ENCODE results near the gene TRIM59. TPM values are rescaled to one million over a fixed set of nuclear protein-coding genes. Genes with fewer than 3 reads are reported as not detected.

TRIM59 gene
- total RNA-seq, 1 donor from 2014 or later, result 23.4 TPM

- ATAC-seq (ENCODE audit: low read depth) (no peak), DNase-seq (peak; percentile 36)
- intact Hi-C loops (cut with micrococcal nuclease), result loop anchor here (1.0 to 5.0 kb wide), 3 partner anchors 13 to 568 kb away; no protein-coding TSS in a partner anchor
- peaks cover 26% of the 10 kb centered on the region for H3K36me3 Mint-ChIP-seq (ENCODE audit: low read depth)
- CTCF ChIA-PET, result interaction anchor here (1.2 to 2.4 kb wide), 3 partner anchors 14 to 515 kb away, joined by 3 to 6 read pairs (median 3); partner anchors contain the start of gene TRIM59
- peaks cover 2% of the 10 kb centered on the region for H3K27me3 Mint-ChIP-seq
- H3K27ac Mint-ChIP-seq, result peak overlapping the region; percentile 99
- peaks cover 47% of the 10 kb centered on the region for H3K4me1 Mint-ChIP-seq
- POLR2A ChIA-PET, result interaction anchor here (0.5 to 2.3 kb wide), 5 partner anchors 49 to 489 kb away, joined by 3 to 16 read pairs (median 4); partner anchors contain the start of gene TRIM59
- no peaks in the 10 kb centered on the region for H3K9me3 Mint-ChIP-seq
- H3K4me3 Mint-ChIP-seq, result peak overlapping the region; percentile 97
- no peak for TF ChIP-seq CTCF (IDR thresholded peaks at IDR 0.05)
Observed at GRCh38 chr3:160400702-160401150, 48.9 kb downstream of the TRIM59 start.

GRCh38 chr3:160400030-160400701, 49.4 kb downstream of the TRIM59 start:
- Mint-ChIP-seq H3K36me3 (ENCODE audit: low read depth) (peaks cover 25% of the 10 kb centered on the region), H3K9me3 (no peaks in the 10 kb centered on the region), H3K27me3 (peaks cover 2% of the 10 kb centered on the region), H3K4me3 (peak overlapping the region; percentile 97), H3K27ac (peak overlapping the region; percentile 99), H3K4me1 (peaks cover 47% of the 10 kb centered on the region)
- intact Hi-C loops (cut with micrococcal nuclease), result loop anchor here (1.0 to 5.0 kb wide), 3 partner anchors 13 to 568 kb away; no protein-coding TSS in a partner anchor
- ChIA-PET CTCF (interaction anchor here (1.2 to 2.4 kb wide), 3 partner anchors 15 to 514 kb away, joined by 3 to 6 read pairs (median 3); partner anchors contain the start of gene TRIM59), POLR2A (interaction anchor here (0.5 to 2.3 kb wide), 6 partner anchors 8 to 489 kb away, joined by 3 to 16 read pairs (median 3); partner anchors contain the start of gene TRIM59)
- no peak for ATAC-seq (ENCODE audit: low read depth)
- no peak for TF ChIP-seq CTCF (IDR thresholded peaks at IDR 0.05)
- DNase-seq, result no peak

GRCh38 chr3:160399125-160400029, 50.2 kb downstream of the TRIM59 start, which contains the start of the genes IFT80 and SMC4:
IFT80 (minus strand) TSS chr3:160399225; CDS start chr3:160384600, 14,625 bp downstream.
SMC4 (plus strand) TSS chr3:160399650; CDS start chr3:160400827, 1,177 bp downstream.
- Mint-ChIP-seq H3K27ac (peak within 1 kb of the TSS; percentile 99), H3K9me3 (no peaks in the 10 kb centered on the region), H3K4me3 (peak within 1 kb of the TSS; percentile 97), H3K36me3 (ENCODE audit: low read depth) (peaks cover 22% of the 10 kb centered on the region), H3K27me3 (peaks cover 2% of the 10 kb centered on the region), H3K4me1 (peaks cover 47% of the 10 kb centered on the region)
- peak; percentile 90 for DNase-seq
- ChIA-PET CTCF (interaction anchor here (1.2 to 2.4 kb wide), 3 partner anchors 16 to 513 kb away, joined by 3 to 6 read pairs (median 3); partner anchors contain the start of gene TRIM59), POLR2A (interaction anchor here (0.5 to 2.3 kb wide), 4 partner anchors 9 to 367 kb away, joined by 3 to 16 read pairs (median 4); partner anchors contain the start of gene TRIM59)
- ATAC-seq (ENCODE audit: low read depth), result peak; percentile 95
- intact Hi-C loops (cut with micrococcal nuclease), result loop anchor here (1.0 to 5.0 kb wide), 12 partner anchors 14 to 1755 kb away; partner anchors contain the start of genes C3orf80, GFM1, IL12A and KPNA4
- TF ChIP-seq CTCF (IDR thresholded peaks at IDR 0.05), result no peak

- Mint-ChIP-seq H3K27me3 (peaks cover under 1% of the 10 kb centered on the region), H3K9me3 (no peaks in the 10 kb centered on the region), H3K4me3 (peak overlapping the region; percentile 97), H3K27ac (peak overlapping the region; percentile 99), H3K36me3 (ENCODE audit: low read depth) (peaks cover 18% of the 10 kb centered on the region), H3K4me1 (peaks cover 42% of the 10 kb centered on the region)
- ChIA-PET CTCF (no interaction called here), POLR2A (interaction anchor here (2.3 kb wide), 1 partner anchor 51 kb away, joined by 16 read pairs; the partner anchor contains the start of gene TRIM59)
- no peak for DNase-seq
- intact Hi-C loops (cut with micrococcal nuclease), result loop anchor here (1.0 to 5.0 kb wide), 9 partner anchors 51 to 1754 kb away; partner anchors contain the start of genes C3orf80, GFM1, IL12A and KPNA4
- no peak for TF ChIP-seq CTCF (IDR thresholded peaks at IDR 0.05)
- peak; percentile 2 for ATAC-seq (ENCODE audit: low read depth)
Observed at GRCh38 chr3:160398820-160399124, 50.8 kb downstream of the TRIM59 start.
